ENCODE data around the gene UQCRC2. TPM values are rescaled to one million over a fixed set of nuclear protein-coding genes. Genes with fewer than 3 reads are reported as not detected.
"Not testable (repeated sequence)": the region's sequence is repeated elsewhere in the genome, so short reads cannot be mapped to it uniquely, and the experiment has no call there.

The UQCRC2 gene
- total RNA-seq, 4 donors from 2014 or later: 95.1 to 110 (median 110) TPM

- WGBS, 2 donors: 87 to 92% methylated on average over 4 of the region's 4 CpGs
Observed at GRCh38 chr16:22016927-22017326, 63.8 kb downstream of the UQCRC2 start.

GRCh38 chr16:22018559-22018958 is 65.4 kb downstream of the UQCRC2 start:
- H3K9me3 ChIP-seq: no peaks in the 10 kb centered on the region
- no peak overlapping the region for H3K27ac ChIP-seq
- no peak for TF ChIP-seq CTCF (IDR thresholded peaks at IDR 0.05)
- no peak for TF ChIP-seq EP300 (IDR thresholded peaks at IDR 0.05)
- no peak for TF ChIP-seq POLR2A (IDR thresholded peaks at IDR 0.05)
- H3K4me1 ChIP-seq: peaks cover 0 to 20% (median 2%) of the 10 kb centered on the region in 4 donors
- H3K36me3 ChIP-seq: no peaks in the 10 kb centered on the region
- WGBS, 2 donors: 89 to 91% methylated on average over 1 of the region's 1 CpG
- DNase-seq (ENCODE audit: low spot score in 2 of 2): no peak
- no peak overlapping the region for H3K4me3 ChIP-seq
- no peaks in the 10 kb centered on the region for H3K27me3 ChIP-seq

More at GRCh38 chr16:22016927-22017326, 63.8 kb downstream of the UQCRC2 start:
- H3K27me3 ChIP-seq: no peaks in the 10 kb centered on the region
- TF ChIP-seq CTCF (IDR thresholded peaks at IDR 0.05) (no peak), POLR2A (IDR thresholded peaks at IDR 0.05) (no peak), EP300 (IDR thresholded peaks at IDR 0.05) (no peak)
- H3K9me3 ChIP-seq: no peaks in the 10 kb centered on the region
- peaks cover 0 to 21% (median 2%) of the 10 kb centered on the region in 4 donors for H3K4me1 ChIP-seq
- no peak for DNase-seq (ENCODE audit: low spot score in 2 of 2)
- no peak overlapping the region for H3K27ac ChIP-seq
- H3K36me3 ChIP-seq: no peaks in the 10 kb centered on the region
- no peak overlapping the region for H3K4me3 ChIP-seq

GRCh38 chr16:22022151-22022550 is 69.0 kb downstream of the UQCRC2 start:
- H3K4me1 ChIP-seq: peaks cover 0 to 34% (median 11%) of the 10 kb centered on the region in 4 donors
- TF ChIP-seq CTCF (IDR thresholded peaks at IDR 0.05) (no peak), POLR2A (IDR thresholded peaks at IDR 0.05) (no peak), EP300 (IDR thresholded peaks at IDR 0.05) (no peak)
- no peak overlapping the region for H3K4me3 ChIP-seq
- no peak overlapping the region for H3K27ac ChIP-seq
- H3K36me3 ChIP-seq: no peaks in the 10 kb centered on the region
- H3K9me3 ChIP-seq: no peaks in the 10 kb centered on the region
- H3K27me3 ChIP-seq: no peaks in the 10 kb centered on the region
- 94 to 96% methylated on average over 5 of the region's 5 CpGs for WGBS, 2 donors
- DNase-seq (ENCODE audit: low spot score in 2 of 2): no peak

- Histone ChIP-seq H3K36me3 (no peaks in the 10 kb centered on the region), H3K27me3 (no peaks in the 10 kb centered on the region), H3K4me3 (no peak overlapping the region), H3K9me3 (no peaks in the 10 kb centered on the region), H3K27ac (no peak overlapping the region), H3K4me1 (peaks cover 0 to 42% (median 15%) of the 10 kb centered on the region in 4 donors)
- no peak for DNase-seq (ENCODE audit: low spot score in 2 of 2)
- WGBS, 2 donors: 54 to 91% methylated on average over 1 of the region's 1 CpG
- TF ChIP-seq EP300 (IDR thresholded peaks at IDR 0.05): no peak
- TF ChIP-seq CTCF (IDR thresholded peaks at IDR 0.05): no peak
- TF ChIP-seq POLR2A (IDR thresholded peaks at IDR 0.05): no peak
Observed at GRCh38 chr16:22023505-22023904, 70.3 kb downstream of the UQCRC2 start.

GRCh38 chr16:22024785-22025184 is 71.6 kb downstream of the UQCRC2 start:
- DNase-seq (ENCODE audit: low spot score in 2 of 2); H3K4me3 ChIP-seq; H3K9me3 ChIP-seq; H3K27ac ChIP-seq; H3K27me3 ChIP-seq; H3K36me3 ChIP-seq: not testable (repeated sequence)
- peaks cover 0 to 47% (median 17%) of the 10 kb centered on the region in 4 donors for H3K4me1 ChIP-seq
- 89 to 95% methylated on average over 4 of the region's 4 CpGs for WGBS, 2 donors

- 43 to 48% methylated on average over 2 of the region's 2 CpGs for WGBS, 2 donors
- Histone ChIP-seq H3K27ac (peak overlapping the region in 1 of 4 donors; percentile 28), H3K4me1 (peaks cover 0 to 52% (median 18%) of the 10 kb centered on the region in 4 donors), H3K36me3 (peaks cover 0 to 16% (median 0%) of the 10 kb centered on the region in 3 donors), H3K27me3 (no peaks in the 10 kb centered on the region), H3K4me3 (no peak overlapping the region), H3K9me3 (no peaks in the 10 kb centered on the region)
- no peak for DNase-seq (ENCODE audit: low spot score in 2 of 2)
- no peak for TF ChIP-seq POLR2A (IDR thresholded peaks at IDR 0.05)
- no peak for TF ChIP-seq EP300 (IDR thresholded peaks at IDR 0.05)
- no peak for TF ChIP-seq CTCF (IDR thresholded peaks at IDR 0.05)
Observed at GRCh38 chr16:22027633-22028032, 74.5 kb downstream of the UQCRC2 start.
